Endothelial cell of umbilical vein (primary cell): Measurements from ENCODE around the gene EXOC6B. TPM values are rescaled to one million over a fixed set of nuclear protein-coding genes. Genes with fewer than 3 reads are reported as not detected.

Experiments used
- BruUV-seq: library from RNA; stranded (reverse); fragments of 400-500 nt; replicated peaks from 2 replicates; lab custom pipeline; 2021; lab: Mats Ljungman, UMichigan
- CTCF ChIA-PET: fragments of 300-600, 350-600 bp; sonication (Branson Sonifier 250); formaldehyde crosslinking; loops from one replicate; lab custom pipeline; 2021; ENCODE audit warnings: antibody characterized with exemption, inconsistent platforms; lab: Charles Lee
- POLR2A ChIA-PET: fragments of 300-600, 350-600 bp; sonication (Branson Sonifier 250); formaldehyde crosslinking; loops from one replicate; lab custom pipeline; 2021; ENCODE audit warnings: antibody characterized with exemption, inconsistent platforms; lab: Charles Lee
- DNase-seq: peaks from one replicate; pipeline ENCODE4 v3.0.0-alpha.2; 2011; ENCODE audit warnings: low read depth, low spot score
- FAIRE-seq: peaks from 2 replicates; lab custom pipeline; 2011; peaks lifted over from hg19 to GRCh38; lab: Jason Lieb, UNC
- H2AFZ ChIP-seq: 2 replicates; pipeline ENCODE4 v1.6.0; 2012; ENCODE audit warnings: low read depth, low read length, control low read depth, inconsistent platforms
- H3K27ac ChIP-seq: 2 replicates; pipeline ENCODE4 v1.5.1; 2011; ENCODE audit warnings: low read depth, mild to moderate bottlenecking, control low read depth, low read length, moderate library complexity; ENCODE audit not compliant: insufficient read depth
- H3K27me3 ChIP-seq, 2 experiments: 2 replicates each; pipeline versions ENCODE4 v1.6.0 to v1.6.1; 2011; ENCODE audit warnings: low read length in 2 of 2, mixed read lengths in 1 of 2; ENCODE audit not compliant: control insufficient read depth in 2 of 2, insufficient read depth in 2 of 2
- H3K36me3 ChIP-seq, 2 experiments: 2 replicates in 1 of 2; 3 replicates in 1 of 2; pipeline ENCODE4 v1.5.1; 2011; ENCODE audit warnings: low read length in 2 of 2, mild to moderate bottlenecking in 1 of 2, moderate library complexity in 1 of 2; ENCODE audit not compliant: control insufficient read depth in 2 of 2, insufficient read depth in 2 of 2; ENCODE audit errors: extremely low read depth in 1 of 2
- H3K4me1 ChIP-seq: 3 replicates; pipeline ENCODE4 v1.5.1; 2011; ENCODE audit warnings: mild to moderate bottlenecking, low read length; ENCODE audit not compliant: control insufficient read depth, insufficient read depth; ENCODE audit errors: extremely low read depth
- H3K4me2 ChIP-seq: 2 replicates; pipeline ENCODE4 v1.6.1; 2011; ENCODE audit warnings: low read length, control low read depth, mixed read lengths; ENCODE audit not compliant: insufficient read depth
- H3K4me3 ChIP-seq, 3 experiments: fragments of 200-600 bp in 1 of 3; sonication (generic), shearing (Covaris generic) in 1 of 3; replicated peaks in 1 of 3; 2 replicates each; pipeline ENCODE4 v1.5.1; 2011 to 2016; ENCODE audit warnings: control low read depth in 3 of 3, low read length in 3 of 3, mild to moderate bottlenecking in 2 of 3, inconsistent platforms in 1 of 3, low read depth in 1 of 3, moderate library complexity in 1 of 3; ENCODE audit not compliant: insufficient read depth in 1 of 3
- H3K79me2 ChIP-seq: 2 replicates; pipeline ENCODE4 v1.6.0; 2012; ENCODE audit warnings: low read length, inconsistent platforms; ENCODE audit not compliant: control insufficient read depth, insufficient read depth
- H3K9ac ChIP-seq: replicated peaks from 2 replicates; pipeline ENCODE3; 2011; ENCODE audit warnings: low read length, control low read depth; ENCODE audit not compliant: insufficient read depth; ENCODE audit errors: extremely low read depth
- H3K9me1 ChIP-seq: replicated peaks from 3 replicates; pipeline ENCODE4 v1.6.0; 2011; ENCODE audit warnings: mild to moderate bottlenecking, low read length; ENCODE audit not compliant: control insufficient read depth, insufficient read depth; ENCODE audit errors: extremely low read depth
- H3K9me3 ChIP-seq: replicated peaks from 2 replicates; pipeline ENCODE4 v1.5.1; 2012; ENCODE audit warnings: low read length, inconsistent platforms; ENCODE audit not compliant: control insufficient read depth, insufficient read depth
- H4K20me1 ChIP-seq: replicated peaks from 2 replicates; pipeline ENCODE3; 2011; ENCODE audit warnings: mild to moderate bottlenecking, low read length; ENCODE audit not compliant: control insufficient read depth, insufficient read depth; ENCODE audit errors: extremely low read depth
- EZH2 ChIP-seq: IDR thresholded peaks from 2 replicates; pipeline ENCODE4 v1.6.1; 2012; ENCODE audit warnings: borderline replicate concordance, low read depth, mild to moderate bottlenecking, moderate library complexity, low read length, inconsistent platforms; ENCODE audit not compliant: severe bottlenecking
- FOS ChIP-seq: IDR thresholded peaks from 2 replicates; pipeline ENCODE4 v1.6.1; 2011; ENCODE audit warnings: mild to moderate bottlenecking, low read length, moderate library complexity, borderline replicate concordance; ENCODE audit not compliant: insufficient read depth
- GATA2 ChIP-seq: IDR thresholded peaks from 2 replicates; pipeline ENCODE4 v1.7.0; 2011; ENCODE audit warnings: low read depth, mild to moderate bottlenecking, moderate library complexity, mixed read lengths, low read length; ENCODE audit not compliant: insufficient read length, insufficient read depth
- JUN ChIP-seq: IDR thresholded peaks from 2 replicates; pipeline ENCODE4 v1.6.1; 2011; ENCODE audit warnings: borderline replicate concordance, low read depth; ENCODE audit not compliant: insufficient read length, insufficient read depth
- MYC ChIP-seq: IDR thresholded peaks from one replicate; pipeline ENCODE4 v1.6.1; 2011; ENCODE audit warnings: mild to moderate bottlenecking, low read depth, low read length
- POLR2A ChIP-seq: IDR thresholded peaks from 2 replicates; pipeline ENCODE4 v1.6.1; 2012; ENCODE audit warnings: low read depth, mild to moderate bottlenecking, control low read depth, low read length
- POLR2AphosphoS5 ChIP-seq: IDR thresholded peaks from 2 replicates; pipeline ENCODE4 v1.6.1; 2012; ENCODE audit warnings: low read depth, mild to moderate bottlenecking, control low read depth, low read length, moderate library complexity; ENCODE audit not compliant: insufficient read depth
- dilution Hi-C: fragments of 300-500 bp; cut with MboI; formaldehyde crosslinking; loops from one replicate; pipeline ENCODE4 v1.15.0; 2019; ENCODE audit warnings: low sequenced_read_pairs; ENCODE audit not compliant: extremely low pct_ligation_motif_present
- intact Hi-C: fragments of 100-400 bp; cut with micrococcal nuclease; formaldehyde crosslinking; loops from one replicate; pipeline ENCODE4 v1.10.0; 2022
- polyA plus RNA-seq, 4 experiments: library from polyadenylated mRNA; depleted of rRNA in 3 of 4; stranded (reverse) in 3 of 4; unstranded in 1 of 4; fragments of >200 nt; gene quantifications; 2 replicates each; pipeline versions ENCODE4 v1.2.1 to v1.2.3, GENCODE V29; 2011 to 2012; ENCODE audit warnings: missing spikeins in 1 of 4
- total RNA-seq: library from RNA; stranded (reverse); gene quantifications from 2 replicates; pipeline ENCODE4 v1.2.3, GENCODE V29; 2021
- TF ChIP-seq, protein P1 (sequence below), 2 donors: IDR thresholded peaks; 1 replicate in 1 of 2; 2 replicates in 1 of 2; pipeline ENCODE4 v1.5.1; 2011; ENCODE audit warnings: low read length in 2 of 2, mild to moderate bottlenecking in 2 of 2, moderate library complexity in 2 of 2, control low read depth in 1 of 2, inconsistent platforms in 1 of 2, low read depth in 1 of 2; ENCODE audit not compliant: insufficient read depth in 1 of 2; ENCODE audit errors: extremely low read depth in 1 of 2
- TF ChIP-seq, protein P2 (sequence below): IDR thresholded peaks from 2 replicates; pipeline ENCODE4 v1.6.1; 2011; ENCODE audit not compliant: insufficient read depth, insufficient read length

Gene EXOC6B
- total and polyA plus RNA-seq, 2 donors (not counting 3 experiments of a cell fraction or from before 2014, with no cell fraction given): 10.8 to 34.8 TPM

GRCh38 chr2:72415781-72416475 lies 409.9 kb downstream of the EXOC6B start:
- H3K27me3 ChIP-seq: no peaks in the 10 kb centered on the region
- DNase-seq (no peak), FAIRE-seq (no peak)
- no peaks in the 10 kb centered on the region for H3K4me1 ChIP-seq
- H3K79me2 ChIP-seq: no peaks in the 10 kb centered on the region
- no TSS peak for BruUV-seq
- H3K27ac ChIP-seq: no peak overlapping the region
- H3K9me1 ChIP-seq: no peaks in the 10 kb centered on the region
- no peak overlapping the region for H3K4me3 ChIP-seq
- no peaks in the 10 kb centered on the region for H3K9me3 ChIP-seq
- ChIA-PET CTCF (no interaction called here), POLR2A (no interaction called here)
- intact Hi-C loops (no loop called here), dilution Hi-C loops (no loop called here)
- H4K20me1 ChIP-seq: no peaks in the 10 kb centered on the region
- no peak overlapping the region for H3K4me2 ChIP-seq
- H2AFZ ChIP-seq: no peak overlapping the region
- TF ChIP-seq, protein P1, sequence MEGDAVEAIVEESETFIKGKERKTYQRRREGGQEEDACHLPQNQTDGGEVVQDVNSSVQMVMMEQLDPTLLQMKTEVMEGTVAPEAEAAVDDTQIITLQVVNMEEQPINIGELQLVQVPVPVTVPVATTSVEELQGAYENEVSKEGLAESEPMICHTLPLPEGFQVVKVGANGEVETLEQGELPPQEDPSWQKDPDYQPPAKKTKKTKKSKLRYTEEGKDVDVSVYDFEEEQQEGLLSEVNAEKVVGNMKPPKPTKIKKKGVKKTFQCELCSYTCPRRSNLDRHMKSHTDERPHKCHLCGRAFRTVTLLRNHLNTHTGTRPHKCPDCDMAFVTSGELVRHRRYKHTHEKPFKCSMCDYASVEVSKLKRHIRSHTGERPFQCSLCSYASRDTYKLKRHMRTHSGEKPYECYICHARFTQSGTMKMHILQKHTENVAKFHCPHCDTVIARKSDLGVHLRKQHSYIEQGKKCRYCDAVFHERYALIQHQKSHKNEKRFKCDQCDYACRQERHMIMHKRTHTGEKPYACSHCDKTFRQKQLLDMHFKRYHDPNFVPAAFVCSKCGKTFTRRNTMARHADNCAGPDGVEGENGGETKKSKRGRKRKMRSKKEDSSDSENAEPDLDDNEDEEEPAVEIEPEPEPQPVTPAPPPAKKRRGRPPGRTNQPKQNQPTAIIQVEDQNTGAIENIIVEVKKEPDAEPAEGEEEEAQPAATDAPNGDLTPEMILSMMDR (IDR thresholded peaks at IDR 0.05; ENCODE audit: extremely low read depth in 1 of 2, insufficient read depth in 1 of 2, low read depth in 1 of 2, low read length in 2 of 2): no peak
- TF ChIP-seq POLR2AphosphoS5 (no peak), JUN (no peak), GATA2 (no peak), MYC (no peak), FOS (no peak), POLR2A (no peak), EZH2 (no peak)
- TF ChIP-seq, protein P2, sequence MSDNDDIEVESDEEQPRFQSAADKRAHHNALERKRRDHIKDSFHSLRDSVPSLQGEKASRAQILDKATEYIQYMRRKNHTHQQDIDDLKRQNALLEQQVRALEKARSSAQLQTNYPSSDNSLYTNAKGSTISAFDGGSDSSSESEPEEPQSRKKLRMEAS: no peak
- H3K9ac ChIP-seq: no peak overlapping the region
- H3K36me3 ChIP-seq: no peaks in the 10 kb centered on the region
